NCI-H2227 (cell line): ENCODE results near the gene HNRNPL.
"Not testable (repeated sequence)": the region's sequence is repeated elsewhere in the genome, so short reads cannot be mapped to it uniquely, and the experiment has no call there.

ENCODE experiments used
- DNase-seq: peaks from one replicate; lab custom pipeline; 2025; ENCODE audit not compliant: unreplicated experiment; lab: John Stamatoyannopoulos, UW

HNRNPL gene

GRCh38 chr19:38869836-38870607 lies 20.2 kb upstream of the HNRNPL start:
- no peak for DNase-seq

GRCh38 chr19:38869160-38869835 lies 19.5 kb upstream of the HNRNPL start:
- DNase-seq: no peak

- no peak for DNase-seq
These were observed 18.8 kb upstream of the HNRNPL start for GRCh38 chr19:38868551-38868950.

- no peak for DNase-seq
These were observed 17.5 kb upstream of the HNRNPL start for GRCh38 chr19:38867171-38867780.

- peak; percentile 92 for DNase-seq
These were observed 12.7 kb upstream of the HNRNPL start for GRCh38 chr19:38862321-38863059.

GRCh38 chr19:38861368-38861767 lies 11.6 kb upstream of the HNRNPL start:
- DNase-seq: no peak

- DNase-seq: not testable (repeated sequence)
These were observed 9.9 kb upstream of the HNRNPL start for GRCh38 chr19:38859631-38860204.

- no peak for DNase-seq
These were observed 7.0 kb upstream of the HNRNPL start for GRCh38 chr19:38856813-38857212.

- not testable (repeated sequence) for DNase-seq
These were observed 6.0 kb upstream of the HNRNPL start for GRCh38 chr19:38855751-38856150.

- DNase-seq: not testable (repeated sequence)
These were observed 5.2 kb upstream of the HNRNPL start for GRCh38 chr19:38854961-38855360.

- DNase-seq: no peak
These were observed 3.4 kb upstream of the HNRNPL start for GRCh38 chr19:38853214-38853613.

GRCh38 chr19:38852231-38853044 lies 2.7 kb upstream of the HNRNPL start:
- DNase-seq: peak; percentile 94

- peak; percentile 100 for DNase-seq
These were observed 1.9 kb upstream of the HNRNPL start for GRCh38 chr19:38851622-38852230.

- peak; percentile 90 for DNase-seq
These were observed 1.3 kb upstream of the HNRNPL start for GRCh38 chr19:38850976-38851621.

GRCh38 chr19:38850436-38850975 lies 720 bp upstream of the HNRNPL start:
- no peak for DNase-seq

GRCh38 chr19:38849147-38849859 lies 483 bp downstream of the HNRNPL start:
- DNase-seq: peak; percentile 100

- DNase-seq: no peak
These were observed 1.3 kb downstream of the HNRNPL start for GRCh38 chr19:38848299-38849146.
